GM19397 (cell line): ENCODE data around the gene KLHL29.
"Not testable (repeated sequence)": the region's sequence is repeated elsewhere in the genome, so short reads cannot be mapped to it uniquely, and the experiment has no call there.

Experiments used
- ATAC-seq: cut with Tn5 transposase; IDR thresholded peaks from one replicate; pipeline ENCODE4 v1.9.1; 2021; ENCODE audit warnings: mild to moderate bottlenecking, moderate library complexity; ENCODE audit not compliant: unreplicated experiment

The KLHL29 gene

DNA sequence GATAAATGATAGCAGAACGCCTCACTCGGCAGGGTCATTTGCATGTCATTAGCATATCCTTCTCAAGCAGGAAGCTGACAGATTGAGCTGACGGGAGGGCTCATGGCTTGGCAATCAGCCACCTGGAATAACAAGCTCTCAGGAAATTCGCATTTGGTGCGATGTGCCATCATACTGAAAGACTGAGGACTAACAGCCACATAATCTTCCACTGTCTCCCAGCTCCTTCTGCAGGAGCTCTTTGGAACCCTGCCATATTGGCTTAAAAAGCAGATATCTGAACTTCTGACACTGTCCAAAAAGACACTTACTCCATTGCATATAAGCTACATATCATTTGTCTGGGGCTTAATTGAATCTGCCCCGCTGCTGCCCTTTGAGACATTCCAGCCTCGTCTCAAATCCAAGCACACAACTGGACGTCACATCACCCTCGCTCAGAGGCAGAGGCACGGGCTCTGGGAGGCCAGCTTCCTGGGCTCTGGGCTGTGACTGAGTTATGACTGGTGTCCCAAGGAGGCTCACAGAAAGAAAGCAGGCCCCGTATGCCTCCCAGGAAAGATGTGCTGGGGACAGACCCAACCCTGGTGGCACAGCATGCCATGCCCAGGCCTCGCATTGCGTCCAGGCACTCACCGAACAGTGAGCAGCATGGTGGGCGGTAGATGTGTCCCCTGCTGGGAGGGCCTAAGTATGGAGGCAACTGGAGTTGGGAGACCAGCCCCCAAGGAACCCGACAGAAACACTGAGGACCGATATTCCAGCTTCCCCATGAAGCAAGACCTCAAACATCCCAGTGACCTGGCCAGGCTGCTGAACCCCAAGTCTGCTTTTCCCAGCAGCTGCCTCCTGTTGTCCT is 314.0 kb downstream of the KLHL29 start:
- ATAC-seq = no peak

DNA sequence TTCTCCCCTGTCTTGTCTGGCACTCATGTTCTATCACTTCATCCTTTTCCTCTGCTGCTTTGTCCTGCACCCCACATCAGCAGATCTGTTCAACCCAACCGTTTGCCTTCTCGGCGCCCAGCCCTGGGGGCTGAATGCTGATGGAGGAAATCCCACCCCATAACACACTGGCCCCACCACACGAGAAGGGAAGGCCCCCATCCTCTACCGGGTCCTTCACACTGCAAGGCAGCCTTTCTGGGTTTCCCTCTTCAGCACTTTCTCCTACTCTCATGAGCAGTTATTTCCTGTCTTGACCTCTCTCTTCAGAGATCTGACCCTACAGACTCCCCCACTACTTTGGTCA is 314.6 kb downstream of the KLHL29 start:
- no peak for ATAC-seq

DNA sequence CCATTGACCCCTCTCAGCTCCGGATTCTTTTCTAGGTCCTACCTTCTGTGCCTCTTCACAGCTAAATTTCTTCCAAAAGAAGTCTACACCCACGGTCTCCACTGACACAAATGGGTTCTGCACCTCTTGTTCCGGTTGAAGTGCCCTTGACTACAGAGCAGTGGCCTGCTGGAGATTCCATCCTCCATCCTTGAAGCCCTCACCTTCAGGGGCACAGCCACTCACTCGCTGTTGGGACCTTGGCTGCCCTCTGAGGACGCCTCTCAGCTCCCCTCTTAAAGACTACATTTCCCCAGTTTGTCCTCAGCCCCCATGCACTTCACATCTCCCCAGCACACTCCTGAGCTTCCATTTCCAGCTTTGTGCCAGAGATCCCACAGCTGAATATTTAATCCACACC is 315.6 kb downstream of the KLHL29 start:
- no peak for ATAC-seq

DNA sequence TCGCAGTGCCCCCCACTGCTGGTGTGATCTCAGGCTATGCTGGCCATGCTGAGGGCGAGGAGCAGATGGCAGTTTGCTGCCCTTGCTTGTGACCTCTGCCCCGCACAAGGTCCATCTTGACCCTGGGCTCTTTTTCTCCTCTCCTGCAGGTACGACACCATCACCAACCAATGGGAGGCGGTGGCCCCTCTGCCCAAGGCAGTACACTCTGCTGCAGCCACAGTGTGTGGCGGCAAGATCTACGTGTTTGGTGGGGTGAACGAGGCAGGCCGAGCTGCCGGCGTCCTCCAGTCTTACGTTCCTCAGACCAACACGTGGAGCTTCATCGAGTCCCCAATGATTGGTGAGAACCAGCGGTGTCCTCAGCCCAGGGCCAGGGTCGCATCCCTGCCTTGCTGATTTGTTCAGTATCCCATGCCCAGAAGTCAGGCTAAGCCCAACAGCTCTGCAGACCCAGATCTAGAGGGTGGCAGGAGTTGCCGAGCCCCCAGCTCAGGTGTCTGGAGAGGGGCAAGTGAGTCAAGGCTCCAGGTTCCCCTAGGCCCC is 318.1 kb downstream of the KLHL29 start:
- ATAC-seq = no peak

DNA sequence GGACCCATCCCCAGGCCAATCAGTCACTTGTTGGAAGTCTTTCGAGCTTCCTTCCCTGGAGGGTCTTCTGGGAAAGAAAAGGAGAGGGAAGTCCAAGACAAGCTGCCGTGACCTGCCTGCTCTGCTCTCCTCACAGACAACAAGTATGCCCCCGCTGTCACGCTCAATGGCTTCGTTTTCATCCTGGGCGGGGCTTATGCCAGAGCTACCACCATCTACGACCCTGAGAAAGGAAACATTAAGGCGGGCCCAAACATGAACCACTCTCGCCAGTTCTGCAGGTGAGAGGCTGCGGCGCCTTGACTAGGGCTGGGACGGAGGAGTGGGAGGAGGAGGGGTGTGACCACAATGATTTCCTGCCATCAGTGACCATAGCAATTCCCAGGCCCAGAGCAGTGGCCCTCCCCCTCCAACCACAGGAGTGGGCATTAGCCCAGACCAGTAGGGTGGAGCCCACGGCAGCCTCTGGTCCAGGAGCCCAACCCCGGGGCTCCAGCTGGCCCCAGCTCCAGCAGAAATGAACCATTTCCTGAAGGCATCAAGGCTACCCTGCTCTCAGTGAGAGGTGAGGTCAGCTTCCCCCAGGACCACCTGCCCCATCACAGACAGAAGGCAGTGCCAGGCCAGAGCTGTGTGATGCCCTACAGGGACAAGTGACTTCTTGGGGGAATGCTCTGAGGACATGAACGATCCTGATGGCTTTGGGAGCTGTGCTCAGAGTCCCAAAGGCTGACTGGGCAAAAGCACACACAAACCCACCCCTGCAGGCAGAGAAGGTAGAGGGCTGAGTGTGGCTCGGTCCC is 318.8 kb downstream of the KLHL29 start:
- ATAC-seq = no peak

DNA sequence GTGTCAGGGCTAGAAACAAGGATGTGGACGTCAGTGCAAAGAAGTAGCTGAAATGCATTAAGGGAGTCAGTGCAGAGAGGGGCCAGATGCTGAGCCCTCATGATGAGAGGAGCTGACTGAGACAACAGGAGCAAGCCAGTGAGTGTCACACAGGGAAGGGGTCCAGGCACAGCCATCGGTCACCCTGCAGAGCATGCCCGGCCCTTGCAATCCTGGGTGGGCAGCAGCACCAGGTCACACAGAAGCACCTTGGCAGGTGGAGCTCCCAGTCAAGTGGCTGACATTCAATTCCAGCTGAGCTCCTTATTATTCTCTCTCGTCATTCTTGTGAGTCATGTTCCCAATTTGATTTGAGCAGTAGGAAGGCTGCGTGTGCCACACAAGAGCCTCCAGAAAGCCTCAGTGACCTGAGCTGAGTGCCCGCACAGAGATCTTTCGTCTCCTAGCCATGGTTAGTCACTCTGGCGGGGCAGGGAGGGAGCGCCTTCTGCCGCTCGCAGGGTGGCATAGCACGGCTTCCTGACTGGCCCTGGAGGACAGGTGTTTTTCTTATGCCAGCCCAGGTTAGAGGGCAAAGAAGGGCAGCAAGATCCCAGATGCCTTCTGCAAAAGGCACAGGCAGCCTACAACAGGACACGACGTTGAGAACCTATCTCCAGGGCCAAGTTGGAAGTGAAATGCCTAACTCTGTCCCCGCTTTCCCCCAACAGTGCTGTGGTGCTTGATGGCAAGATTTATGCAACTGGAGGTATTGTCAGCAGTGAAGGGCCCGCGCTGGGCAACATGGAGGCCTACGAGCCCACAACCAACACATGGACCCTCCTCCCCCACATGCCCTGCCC is 321.0 kb downstream of the KLHL29 start:
- ATAC-seq = no peak

DNA sequence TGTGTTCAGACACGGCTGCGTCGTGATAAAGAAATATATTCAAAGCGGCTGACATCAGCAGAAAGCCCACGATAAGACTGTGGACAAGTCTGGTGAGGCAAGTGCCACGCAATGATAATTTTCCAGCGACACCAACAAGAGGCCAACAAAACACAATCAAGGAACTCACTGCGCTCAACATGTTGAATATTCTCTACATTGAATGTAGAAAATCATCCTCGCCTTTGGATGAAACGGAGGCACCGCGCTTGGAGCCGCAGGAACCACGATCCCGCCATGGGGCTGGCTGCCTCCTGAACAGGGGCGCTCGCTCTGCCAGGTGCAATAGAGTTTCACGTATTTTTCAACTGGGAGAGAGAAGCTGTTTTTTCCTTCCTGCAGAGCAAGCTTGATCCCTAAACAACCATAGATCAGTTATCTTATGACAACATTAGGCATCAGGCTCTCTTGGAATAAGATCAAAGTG is 321.7 kb downstream of the KLHL29 start:
- no peak for ATAC-seq

DNA sequence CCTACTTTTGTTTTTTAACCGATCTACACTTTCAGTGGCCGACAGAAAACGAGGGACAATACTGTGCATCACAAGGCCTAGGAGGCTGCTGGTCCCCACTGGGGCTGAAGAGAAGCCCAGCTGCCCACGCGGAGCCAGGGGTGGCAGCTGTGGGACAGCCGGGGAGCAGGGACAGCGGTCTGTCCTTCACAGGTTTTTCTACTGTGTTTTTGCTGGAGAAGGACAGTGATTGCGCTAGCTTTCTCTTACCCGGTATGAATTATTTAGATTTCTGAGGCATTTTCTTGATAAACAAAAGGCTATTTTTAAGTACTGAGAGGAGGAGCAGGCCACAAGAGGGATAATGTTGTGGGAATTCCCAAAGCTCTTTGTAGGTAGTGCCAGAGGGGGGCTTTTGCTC is 322.1 kb downstream of the KLHL29 start:
- ATAC-seq = no peak

DNA sequence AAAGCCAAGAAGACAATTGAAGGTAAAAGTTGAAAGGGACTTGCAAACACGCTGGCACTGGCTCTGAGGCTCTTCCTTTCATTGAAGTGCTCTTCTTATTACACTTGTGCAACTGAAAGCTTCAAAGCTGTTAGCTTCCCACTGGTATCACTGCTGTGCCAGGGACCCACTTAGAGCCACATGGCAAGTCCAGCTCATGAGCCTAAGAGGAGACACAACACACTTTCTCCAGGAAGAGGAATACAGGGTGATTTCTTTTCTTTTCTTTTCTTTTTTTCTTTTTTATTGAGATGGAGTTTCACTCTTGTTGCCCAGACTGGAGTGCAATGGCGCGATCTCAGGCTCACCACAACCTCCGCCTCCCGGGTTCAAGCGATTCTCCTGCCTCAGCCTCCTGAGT is 323.8 kb downstream of the KLHL29 start:
- no peak for ATAC-seq

DNA sequence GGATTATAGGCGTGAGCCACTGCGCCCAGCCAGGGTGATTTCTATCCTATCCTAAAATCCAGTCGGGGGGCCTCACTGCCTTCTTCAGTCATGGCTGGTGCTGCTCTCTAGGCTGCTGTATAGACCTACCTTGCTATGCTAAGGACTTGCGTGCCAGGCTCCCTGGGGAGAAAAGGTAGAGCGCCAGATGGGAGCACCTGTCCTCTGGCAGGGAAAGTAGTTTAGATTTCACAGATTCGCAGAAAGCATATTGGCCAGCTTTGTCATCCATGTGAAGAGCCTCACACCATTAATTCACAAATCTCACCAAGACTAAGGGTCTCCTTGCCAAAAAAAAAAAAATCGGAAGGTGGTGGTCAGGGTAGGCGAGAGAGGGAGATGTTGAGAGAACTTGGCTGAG is 324.3 kb downstream of the KLHL29 start:
- ATAC-seq = no peak

DNA sequence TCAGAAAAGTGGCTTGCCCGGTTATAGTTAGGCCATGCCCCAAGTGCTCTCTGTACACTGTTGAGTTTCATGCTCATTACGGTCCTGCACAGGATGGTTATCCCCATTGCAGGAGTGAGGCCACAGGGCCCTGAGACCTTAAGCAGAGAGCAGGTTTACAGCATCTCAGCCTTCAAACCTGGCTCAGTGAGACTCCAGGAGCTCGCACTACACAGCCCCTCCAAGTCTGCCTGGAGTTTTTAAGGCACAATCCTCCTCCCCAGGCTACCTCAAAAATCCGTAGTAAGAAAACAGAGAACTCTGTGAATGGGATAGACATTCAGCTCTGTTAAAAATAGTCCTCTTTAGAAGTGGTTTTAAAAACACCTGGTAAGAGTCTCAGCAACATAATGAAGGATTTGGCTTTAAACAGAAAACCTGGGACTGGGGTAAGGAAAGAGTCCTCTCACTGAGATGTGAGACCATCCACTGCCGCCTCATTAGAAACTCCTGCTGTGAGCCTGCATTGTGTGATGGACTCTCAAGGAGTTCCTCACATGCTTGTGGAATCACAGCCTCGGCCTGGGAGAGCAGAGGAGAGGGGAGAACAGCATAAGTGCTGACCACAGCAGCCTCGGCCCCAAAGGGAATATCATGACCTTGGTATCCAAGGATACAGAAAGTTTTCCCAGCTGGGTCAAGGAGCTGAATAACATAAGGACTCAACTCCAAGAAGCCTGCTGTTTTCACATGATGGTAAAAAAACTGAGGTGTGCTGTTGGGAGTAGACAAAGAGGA is 327.2 kb downstream of the KLHL29 start:
- ATAC-seq = no peak

DNA sequence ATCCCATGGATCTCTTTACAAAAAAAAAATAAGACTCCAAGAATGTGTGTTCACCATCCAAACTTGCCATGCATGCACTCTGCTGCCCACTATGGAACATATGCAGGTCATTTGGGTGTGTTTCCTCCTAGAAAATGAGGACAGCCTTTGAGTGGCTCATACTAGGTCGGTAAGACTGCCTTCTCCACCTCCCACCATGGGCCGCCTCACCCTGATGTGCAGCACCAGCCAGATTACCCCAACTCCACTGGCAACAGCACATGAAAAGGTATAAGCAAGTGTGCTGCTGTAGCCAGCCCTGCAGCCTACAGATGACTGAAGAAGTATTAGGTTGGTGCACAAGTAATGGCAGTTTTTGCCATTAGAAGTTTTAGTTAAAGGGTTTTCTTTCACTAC is 327.8 kb downstream of the KLHL29 start:
- no peak for ATAC-seq

DNA sequence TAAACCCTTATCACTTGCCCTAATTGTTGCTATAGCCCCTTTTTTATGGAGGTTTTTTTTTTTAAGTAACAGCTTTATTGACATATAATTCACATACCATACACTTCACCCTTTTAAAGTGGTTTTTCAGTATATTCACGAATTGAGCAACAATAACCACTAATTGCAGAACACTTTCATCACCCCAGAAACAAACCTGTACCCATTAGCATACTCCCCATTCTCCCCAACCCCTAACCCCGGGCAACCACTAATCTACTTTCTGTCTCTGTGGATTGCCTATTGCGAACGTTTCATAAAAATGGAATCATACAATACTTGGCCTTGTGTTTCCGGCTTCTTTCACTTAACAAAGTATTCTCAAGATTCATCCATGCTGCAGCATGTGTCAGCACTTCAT is 328.4 kb downstream of the KLHL29 start:
- ATAC-seq = no peak

DNA sequence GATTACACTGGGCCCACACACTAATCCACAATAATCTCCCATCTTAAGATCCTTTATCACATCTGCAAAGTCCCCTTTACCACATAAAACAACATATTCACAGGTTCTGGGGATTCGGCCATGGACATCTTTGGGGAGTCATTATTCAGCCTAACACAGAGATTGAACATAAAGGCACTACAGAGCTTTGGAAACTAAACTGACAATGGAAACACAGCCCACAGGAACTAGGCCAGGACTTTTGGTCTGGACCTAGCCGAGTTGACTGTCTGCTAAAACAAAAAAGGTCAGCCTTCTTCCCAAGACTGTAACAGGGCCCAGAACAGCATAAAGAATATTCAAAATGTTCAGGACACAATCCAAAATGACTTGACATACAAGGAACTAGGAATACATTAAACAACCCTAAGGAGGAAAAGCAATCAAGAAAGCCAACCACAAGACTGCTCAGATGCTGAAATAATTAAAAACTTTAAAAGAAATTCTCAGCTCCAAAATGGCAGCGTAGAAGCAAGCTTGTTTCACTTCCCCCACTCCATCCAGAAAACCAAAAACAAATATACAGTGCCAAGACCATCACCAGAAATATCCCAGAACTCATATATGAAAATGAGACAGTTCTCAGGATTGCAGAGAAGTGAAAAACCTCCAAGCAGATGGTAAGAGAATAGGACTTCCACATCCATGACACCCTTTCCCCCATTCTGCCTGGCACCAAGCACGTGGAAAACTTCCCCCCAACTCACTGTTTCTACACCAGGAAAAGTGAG is 334.1 kb downstream of the KLHL29 start:
- ATAC-seq = no peak

DNA sequence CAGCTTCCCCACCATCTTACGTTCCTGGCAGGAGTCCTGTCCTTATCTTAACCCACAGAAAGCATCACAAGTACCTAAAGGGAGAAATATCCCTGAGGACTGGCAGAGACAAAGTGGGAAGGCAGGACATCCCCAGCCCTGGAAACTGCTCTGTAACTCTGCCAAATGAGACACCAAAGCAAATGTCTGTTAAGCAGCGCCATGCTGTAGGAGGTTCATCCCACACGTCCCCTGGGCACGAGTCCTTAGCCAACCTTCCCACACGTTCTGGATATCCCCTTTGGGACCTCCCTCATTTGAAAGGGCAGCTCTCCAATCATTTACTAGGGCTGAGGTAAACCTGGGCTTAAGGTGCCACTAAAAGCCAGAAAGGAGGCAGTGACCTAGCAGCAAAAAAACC is 334.7 kb downstream of the KLHL29 start:
- ATAC-seq = no peak

DNA sequence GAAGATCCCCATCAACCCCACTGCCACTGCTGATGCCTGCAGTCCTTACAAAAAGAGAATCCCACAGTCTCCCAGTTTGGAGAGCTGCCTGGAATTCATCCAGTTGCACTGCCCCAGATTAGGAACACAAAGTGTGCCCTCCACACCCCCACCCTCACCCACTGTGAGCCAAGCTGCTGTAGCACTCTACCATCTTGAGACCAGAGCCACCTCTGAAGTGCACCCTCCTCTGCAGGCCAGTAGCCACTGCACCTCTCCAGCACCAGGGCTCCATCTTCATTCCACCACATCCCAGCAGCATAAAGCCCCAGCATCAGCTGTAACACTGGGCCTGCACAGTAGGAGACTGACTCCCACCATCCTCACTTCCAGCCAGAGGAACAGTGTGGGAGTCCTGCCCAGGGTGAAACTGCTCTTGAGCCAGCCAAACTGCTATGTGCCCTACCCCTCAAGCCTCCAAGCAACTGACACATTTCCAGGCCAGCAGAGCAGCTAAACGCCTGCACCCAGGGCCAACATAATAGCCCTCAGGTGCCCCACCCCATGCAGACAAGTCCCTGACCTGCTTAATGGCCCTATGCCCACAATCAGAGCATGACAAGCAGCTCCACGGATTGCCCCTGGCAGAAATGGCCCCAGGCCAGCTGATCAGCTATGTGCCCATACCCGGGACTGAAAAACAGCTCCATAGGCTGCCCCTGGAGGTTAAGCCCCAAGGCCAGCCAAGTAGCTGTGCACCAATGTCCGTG is 335.9 kb downstream of the KLHL29 start:
- ATAC-seq = no peak

DNA sequence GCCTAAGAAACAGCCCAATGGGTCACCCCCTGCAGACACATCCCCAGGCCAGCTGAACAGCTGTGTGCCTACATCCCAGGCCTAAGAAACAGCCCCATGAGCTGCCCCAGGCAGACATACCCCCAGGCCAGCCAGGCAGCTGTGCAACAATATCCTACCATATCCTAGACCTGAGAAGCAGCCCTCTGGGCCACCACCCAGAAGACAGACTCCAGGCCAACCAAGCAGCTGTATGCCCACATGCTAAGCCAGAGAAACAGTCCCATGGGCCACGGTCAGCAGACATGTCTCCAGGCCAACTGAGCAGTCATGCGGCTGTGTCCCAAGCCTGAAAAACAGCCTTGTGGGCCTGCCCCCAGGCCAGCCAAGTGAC is 336.5 kb downstream of the KLHL29 start:
- no peak for ATAC-seq

DNA sequence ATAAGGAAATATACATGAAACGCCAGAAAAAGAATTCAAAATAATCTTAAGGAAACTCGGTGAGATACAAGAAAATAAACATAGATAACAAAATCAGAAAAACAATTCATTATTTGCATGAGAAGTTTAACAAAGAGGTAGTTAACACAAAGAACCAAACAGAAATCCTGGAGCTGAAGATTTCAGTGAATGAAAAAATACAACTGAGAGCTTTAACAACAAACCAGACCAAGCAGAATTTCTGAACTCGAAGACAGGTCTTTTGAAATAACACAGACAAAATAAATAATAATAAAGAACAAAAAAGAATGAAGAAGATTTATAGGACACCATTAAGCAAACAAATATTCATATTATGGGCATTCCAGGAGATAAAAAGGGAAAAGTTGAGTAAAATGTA is 337.3 kb downstream of the KLHL29 start:
- ATAC-seq = no peak

DNA sequence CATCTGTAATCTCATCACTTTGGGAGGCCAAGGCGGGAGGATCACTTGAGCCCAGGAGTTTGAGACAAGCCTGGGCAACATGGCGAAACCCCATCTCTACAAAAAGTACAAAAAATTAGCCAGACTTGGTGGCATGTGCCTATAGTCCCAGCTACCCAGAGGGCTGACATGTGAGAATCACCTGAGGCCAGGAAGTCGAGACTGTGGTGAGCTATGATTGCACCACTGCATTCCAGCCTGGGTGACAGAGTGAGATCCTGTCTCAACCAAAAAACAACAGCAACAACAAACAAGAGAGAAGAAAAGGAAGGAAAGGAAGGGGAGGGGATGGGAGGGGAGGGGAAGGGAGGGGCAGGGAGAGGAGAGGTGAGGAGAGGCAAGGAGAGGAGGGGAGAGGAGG is 338.1 kb downstream of the KLHL29 start:
- ATAC-seq = not testable (repeated sequence)
